ENCODE results near the gene METTL5.

DNA sequence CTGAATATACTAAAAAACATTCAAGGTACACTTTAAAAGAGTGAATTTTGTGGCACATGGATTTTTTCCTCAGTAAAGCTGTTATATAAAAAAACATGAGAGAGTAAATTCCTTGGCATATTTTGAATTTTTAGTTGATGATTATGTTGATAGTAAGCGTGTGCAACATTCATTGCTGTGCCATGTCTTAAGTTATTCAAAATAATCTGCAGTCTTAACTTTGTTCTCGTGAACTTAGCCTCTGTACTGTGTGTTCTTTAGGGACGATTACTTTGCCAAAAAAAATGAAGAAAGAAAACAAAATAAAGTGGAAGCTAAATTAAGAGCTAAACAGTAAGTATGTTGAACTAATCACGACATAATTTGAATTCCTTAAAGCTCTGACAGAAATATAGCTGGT, 16.5 kb downstream of the METTL5 start:
- TF ChIP-seq YY1 (IDR thresholded peaks at IDR 0.05; ENCODE audit: insufficient read depth, insufficient read length) = no peak
- no peak for TF ChIP-seq ZNF274 (IDR thresholded peaks at IDR 0.05; ENCODE audit: low read depth, low read length)
- TF ChIP-seq SUZ12 (IDR thresholded peaks at IDR 0.05; ENCODE audit: extremely low read depth, insufficient read depth, insufficient read length) = no peak
